Suppressor macrophage treated with lipopolysaccharide for 1 hour (primary cell): ENCODE measurements around the gene SARNP.
"Not testable (repeated sequence)": the region's sequence is repeated elsewhere in the genome, so short reads cannot be mapped to it uniquely, and the experiment has no call there.

Experiments
- DNase-seq, 3 donors: peaks; one replicate each; pipeline ENCODE4 v3.0.0-alpha.2; 2020 to 2022

The SARNP gene

GRCh38 chr12:55795950-55796349, 21.6 kb downstream of the SARNP start:
- no peak for DNase-seq

GRCh38 chr12:55789893-55790292, 27.6 kb downstream of the SARNP start:
- DNase-seq, result no peak

GRCh38 chr12:55789171-55789570, 28.4 kb downstream of the SARNP start:
- no peak for DNase-seq

GRCh38 chr12:55788546-55788945, 29.0 kb downstream of the SARNP start:
- no peak for DNase-seq

- peak; percentile 68 to 82 (median 81) for DNase-seq
Measured at GRCh38 chr12:55780685-55781084, 36.8 kb downstream of the SARNP start.

GRCh38 chr12:55777856-55778255, 39.7 kb downstream of the SARNP start:
- DNase-seq, result peak; percentile 60 to 71 (median 62)

GRCh38 chr12:55771736-55772135, 45.8 kb downstream of the SARNP start:
- no peak for DNase-seq

- no peak for DNase-seq
Measured at GRCh38 chr12:55767156-55767555, 50.4 kb downstream of the SARNP start.

- DNase-seq, result no peak
Measured at GRCh38 chr12:55765736-55766290, 51.7 kb downstream of the SARNP start.

- no peak for DNase-seq
Measured at GRCh38 chr12:55762646-55763045, 54.9 kb downstream of the SARNP start.

GRCh38 chr12:55760663-55761062, 56.9 kb downstream of the SARNP start:
- no peak for DNase-seq

GRCh38 chr12:55758575-55758974, 58.9 kb downstream of the SARNP start:
- DNase-seq, result not testable (repeated sequence)

GRCh38 chr12:55757701-55758100, 59.8 kb downstream of the SARNP start:
- DNase-seq, result no peak

- no peak for DNase-seq
Measured at GRCh38 chr12:55755246-55755645, 62.3 kb downstream of the SARNP start.

GRCh38 chr12:55748230-55748993, 69.1 kb downstream of the SARNP start:
- no peak for DNase-seq

- no peak for DNase-seq
Measured at GRCh38 chr12:55746913-55747231, 70.7 kb downstream of the SARNP start.

- DNase-seq, result no peak
Measured at GRCh38 chr12:55746174-55746912, 71.2 kb downstream of the SARNP start.

GRCh38 chr12:55745361-55746173, 72.0 kb downstream of the SARNP start:
- no peak for DNase-seq

- DNase-seq, result no peak
Measured at GRCh38 chr12:55744340-55745030, 73.0 kb downstream of the SARNP start.

- DNase-seq, result peak; percentile 53 to 75 (median 65)
Measured at GRCh38 chr12:55743406-55744339, 73.9 kb downstream of the SARNP start.

GRCh38 chr12:55742719-55743405, 74.7 kb downstream of the SARNP start, which contains the start of gene GDF11:
GDF11 (plus strand) TSS chr12:55743122; CDS start chr12:55743317, 195 bp downstream.
- DNase-seq, result peak; percentile 55 to 76 (median 57)
